Heart right ventricle (tissue), 16 donors: ENCODE measurements around the gene CAMK1D. TPM values are rescaled to one million over a fixed set of nuclear protein-coding genes. Genes with fewer than 3 reads are reported as not detected.

Experiments
- ATAC-seq, 8 donors: fragments of 200-7000 bp; cut with Tn5 transposase; one replicate each; pipeline ENCODE4 v1.9.1; 2020; ENCODE audit warnings: mild to moderate bottlenecking in 8 of 8, moderate library complexity in 8 of 8, moderate number of reproducible peaks in 1 of 8
- DNase-seq, 2 donors: peaks; one replicate each; pipeline ENCODE4 v3.0.0-alpha.2; 2020
- H3K27ac ChIP-seq, 10 donors: fragments of 200-600 bp; sonication (generic) in 2 of 10; one replicate each; pipeline versions ENCODE4 v1.5.0 to v1.8.0; 2020 to 2022; ENCODE audit warnings: mild to moderate bottlenecking in 3 of 10
- H3K27me3 ChIP-seq, 7 donors: fragments of 200-600 bp; one replicate each; pipeline ENCODE4 v1.8.0; 2021 to 2022; ENCODE audit warnings: mild to moderate bottlenecking in 2 of 7
- H3K36me3 ChIP-seq, 9 donors: fragments of 200-600 bp; sonication (generic) in 1 of 9; one replicate each; pipeline versions ENCODE4 v1.5.0 to v1.8.0; 2020 to 2022; ENCODE audit warnings: mild to moderate bottlenecking in 2 of 9
- H3K4me1 ChIP-seq, 9 donors: fragments of 200-600 bp; sonication (generic) in 1 of 9; one replicate each; pipeline versions ENCODE4 v1.5.0 to v1.8.0; 2020 to 2022; ENCODE audit warnings: mild to moderate bottlenecking in 4 of 9
- H3K4me3 ChIP-seq, 10 donors: fragments of 200-600 bp; sonication (generic) in 2 of 10; one replicate each; pipeline versions ENCODE4 v1.5.0 to v1.8.0; 2020 to 2022; ENCODE audit warnings: mild to moderate bottlenecking in 7 of 10, moderate library complexity in 2 of 10
- H3K9me3 ChIP-seq, 11 donors: fragments of 200-600 bp in 10 of 11; sonication (generic) in 2 of 11; one replicate each; pipeline versions ENCODE4 v1.5.0 to v1.8.0; 2013 to 2022; ENCODE audit warnings: mild to moderate bottlenecking in 2 of 11, control low read depth in 1 of 11, moderate library complexity in 1 of 11
- WGBS, 2 donors: extraction: QIAGEN DNeasy Blood & Tissue Kit; methylation state at CpG; one replicate each; pipeline ENCODE4 v1.1.7; 2013; ENCODE audit warnings: inconsistent platforms in 1 of 2; 5-methylcytosine and 5-hydroxymethylcytosine counted together
- intact Hi-C, 10 donors: fragments of 100-400 bp; cut with DNase I; formaldehyde crosslinking; loops; one replicate each; pipeline versions ENCODE4 v1.11.1 to v1.14.2; 2022
- polyA plus RNA-seq, 2 donors: library from polyadenylated mRNA; stranded (reverse); fragments of 200-250 nt; gene quantifications; one replicate each; pipeline ENCODE4 v1.2.3, GENCODE V29; 2013
- total RNA-seq, 10 donors: library from RNA; stranded (reverse); fragmentation: NEBNext Ultra II Directional in 3 of 10; extraction: Animal tissue kit (Norgen Biotek cat#: 25700) in 3 of 10; gene quantifications; one replicate each; pipeline versions ENCODE4 v1.2.1 to v1.2.4, GENCODE V29; 2021 to 2023
- TF ChIP-seq, protein P1 (sequence below), 9 donors: fragments of 200-600 bp; sonication (generic) in 2 of 9; IDR thresholded peaks; one replicate each; pipeline versions ENCODE4 v1.5.0 to v1.8.0; 2021 to 2022; ENCODE audit warnings: antibody characterized with exemption in 9 of 9, mild to moderate bottlenecking in 5 of 9, moderate library complexity in 1 of 9
- donor health status: Arrhythmogenic right ventricular cardiomyopathy.
- donor health status: ischemic (EF 13 %, LVEDD 7.1; RV severe dilation, severe dysfunction).
- donor health status: healthy with polysubstance abuse.
- donor health status: DM: no; HTN: yes; CAD: no.
- donor health status: DM: no; HTN: no; CAD: no.
- donor health status: ischemic (EF 25% LVEDD 6.9; RV normal size, moderate dysfunction).
- donor health status: ischemic (EF 25% LVEDD 5.7; RV mildly dilated, moderate dysfunction).
- donor health status: healthy.
- donor health status: DM: yes; HTN: yes; CAD: no.
- donor health status: Ischemic cardiomyopathy.
- donor health status: ischemic (EF 35%, LVEDD 5.7; RV mildly dilated, moderate dysfunction).
- donor health status: nonischemic (EF 11% LVEDD 7.7; RV severe dilation, severe dysfunction).
- donor health status: DM: yes; HTN: yes; CAD: no.
- donor health status: PGD.
- donor health status: ischemic (EF 29% LVEDD 5.4; RV normal size, mild dysfunction).
- donor health status: nonischemic (EF 23%, LVEDD 6.1; RV moderate dilation, normal function).

Gene CAMK1D
- total and polyA plus RNA-seq, 12 donors, result 1.3 to 17.7 (median 2.6) TPM

DNA sequence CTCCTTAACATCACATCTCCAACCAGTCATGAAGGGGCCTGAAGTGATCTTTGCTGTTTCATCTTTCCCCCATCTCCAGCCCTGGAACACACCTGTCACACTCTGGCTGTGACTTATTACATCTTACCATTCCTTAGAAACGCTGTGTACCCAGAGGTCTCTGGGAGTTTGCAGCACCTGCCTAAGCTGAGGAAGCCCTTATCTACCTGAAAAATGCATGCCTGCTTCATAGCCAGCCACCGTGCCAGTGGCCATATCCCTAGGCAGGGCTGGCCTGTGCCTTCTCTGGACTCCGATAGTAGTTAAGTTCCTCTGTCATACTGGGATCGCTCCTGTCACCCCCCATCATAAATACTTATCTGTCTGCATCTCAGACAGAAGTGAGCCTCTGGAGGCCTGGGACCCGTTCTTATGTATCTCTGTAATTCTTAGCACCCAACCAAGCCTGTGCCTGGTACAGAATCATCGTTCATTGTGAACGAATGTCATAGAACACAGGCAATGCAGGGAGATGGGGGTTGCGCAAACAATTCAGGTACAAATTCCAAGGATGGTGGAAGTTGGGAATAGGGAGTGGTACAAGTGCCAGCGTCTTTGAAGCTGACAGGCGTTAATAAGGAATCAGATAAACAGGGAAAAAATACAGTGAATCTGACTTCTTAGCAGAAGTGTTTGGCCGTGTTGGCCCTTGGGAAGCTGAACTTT, 254.6 kb downstream of the CAMK1D start:
- DNase-seq (no peak), ATAC-seq (no peak)
- TF ChIP-seq, protein P1, sequence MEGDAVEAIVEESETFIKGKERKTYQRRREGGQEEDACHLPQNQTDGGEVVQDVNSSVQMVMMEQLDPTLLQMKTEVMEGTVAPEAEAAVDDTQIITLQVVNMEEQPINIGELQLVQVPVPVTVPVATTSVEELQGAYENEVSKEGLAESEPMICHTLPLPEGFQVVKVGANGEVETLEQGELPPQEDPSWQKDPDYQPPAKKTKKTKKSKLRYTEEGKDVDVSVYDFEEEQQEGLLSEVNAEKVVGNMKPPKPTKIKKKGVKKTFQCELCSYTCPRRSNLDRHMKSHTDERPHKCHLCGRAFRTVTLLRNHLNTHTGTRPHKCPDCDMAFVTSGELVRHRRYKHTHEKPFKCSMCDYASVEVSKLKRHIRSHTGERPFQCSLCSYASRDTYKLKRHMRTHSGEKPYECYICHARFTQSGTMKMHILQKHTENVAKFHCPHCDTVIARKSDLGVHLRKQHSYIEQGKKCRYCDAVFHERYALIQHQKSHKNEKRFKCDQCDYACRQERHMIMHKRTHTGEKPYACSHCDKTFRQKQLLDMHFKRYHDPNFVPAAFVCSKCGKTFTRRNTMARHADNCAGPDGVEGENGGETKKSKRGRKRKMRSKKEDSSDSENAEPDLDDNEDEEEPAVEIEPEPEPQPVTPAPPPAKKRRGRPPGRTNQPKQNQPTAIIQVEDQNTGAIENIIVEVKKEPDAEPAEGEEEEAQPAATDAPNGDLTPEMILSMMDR (IDR thresholded peaks at IDR 0.05), result no peak
- H3K9me3 ChIP-seq, result peaks cover 0 to 2% (median 0%) of the 10 kb centered on the region in 11 donors
- intact Hi-C loops, result loop anchor here in 1 of 10 donors (5.0 kb wide), 1 partner anchor 892 kb away; no protein-coding TSS in a partner anchor
- 93% methylated on average over 11 of the region's 11 CpGs for WGBS, 2 donors
- H3K36me3 ChIP-seq, result no peaks in the 10 kb centered on the region
- no peak overlapping the region for H3K27ac ChIP-seq
- H3K27me3 ChIP-seq, result no peaks in the 10 kb centered on the region
- H3K4me3 ChIP-seq, result no peak overlapping the region
- peaks cover 0 to 21% (median 0%) of the 10 kb centered on the region in 9 donors for H3K4me1 ChIP-seq

- WGBS, 2 donors, result 65 to 73% methylated on average over 27 of the region's 27 CpGs
These were observed 256.4 kb downstream of the CAMK1D start for GRCh38 chr10:12605580-12606405.

DNA sequence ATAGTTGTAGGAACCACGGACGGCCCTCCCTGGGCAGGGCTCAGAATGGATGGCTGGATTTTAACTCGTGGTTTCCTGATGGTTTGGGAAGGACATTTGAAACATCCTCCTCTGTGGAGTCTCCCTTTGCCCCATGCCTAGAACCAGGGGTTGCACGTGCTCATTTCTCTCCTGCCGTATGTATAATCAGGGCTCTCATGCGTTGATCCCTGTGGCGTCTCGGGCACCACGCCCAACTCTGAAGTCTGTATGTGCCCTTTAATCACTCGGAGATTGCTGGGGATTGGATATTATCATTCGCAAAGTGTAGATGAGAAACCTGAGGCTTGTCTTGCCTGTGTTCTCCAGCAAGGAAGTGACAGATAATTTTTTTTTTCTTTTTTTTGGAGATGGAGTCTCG, 257.1 kb downstream of the CAMK1D start:
- H3K36me3 ChIP-seq, result no peaks in the 10 kb centered on the region
- DNase-seq (no peak), ATAC-seq (peak in 2 of 8 donors; percentile 3 to 6)
- intact Hi-C loops, result no loop called here
- no peaks in the 10 kb centered on the region for H3K9me3 ChIP-seq
- 84 to 89% methylated on average over 12 of the region's 12 CpGs for WGBS, 2 donors
- peaks cover 0 to 21% (median 0%) of the 10 kb centered on the region in 9 donors for H3K4me1 ChIP-seq
- H3K27ac ChIP-seq, result peak overlapping the region in 1 of 10 donors; percentile 72
- TF ChIP-seq, protein P1 (IDR thresholded peaks at IDR 0.05), result no peak
- H3K27me3 ChIP-seq, result no peaks in the 10 kb centered on the region
- H3K4me3 ChIP-seq, result peak overlapping the region in 1 of 10 donors; percentile 35

More at GRCh38 chr10:12605580-12606405, 256.4 kb downstream of the CAMK1D start:
- Histone ChIP-seq H3K27ac (peak overlapping the region in 5 of 10 donors; percentile 14 to 72 (median 39)), H3K27me3 (no peaks in the 10 kb centered on the region), H3K4me3 (peak overlapping the region in 7 of 10 donors; percentile 0 to 35 (median 8)), H3K9me3 (no peaks in the 10 kb centered on the region), H3K4me1 (peaks cover 0 to 21% (median 0%) of the 10 kb centered on the region in 9 donors), H3K36me3 (no peaks in the 10 kb centered on the region)
- DNase-seq, result peak; percentile 38 to 61
- ATAC-seq, result peak; percentile 83 to 97 (median 88)
- intact Hi-C loops, result no loop called here
- TF ChIP-seq, protein P1 (IDR thresholded peaks at IDR 0.05), result no peak

GRCh38 chr10:12608761-12609160, 259.4 kb downstream of the CAMK1D start:
- TF ChIP-seq, protein P1 (IDR thresholded peaks at IDR 0.05), result no peak
- H3K36me3 ChIP-seq, result no peaks in the 10 kb centered on the region
- H3K27ac ChIP-seq, result no peak overlapping the region
- 67 to 69% methylated on average over 6 of the region's 6 CpGs for WGBS, 2 donors
- no peak overlapping the region for H3K4me3 ChIP-seq
- peaks cover 0 to 16% (median 0%) of the 10 kb centered on the region in 9 donors for H3K4me1 ChIP-seq
- DNase-seq, result no peak
- intact Hi-C loops, result no loop called here
- ATAC-seq, result no peak
- H3K9me3 ChIP-seq, result no peaks in the 10 kb centered on the region
- no peaks in the 10 kb centered on the region for H3K27me3 ChIP-seq
